Thyroid gland (tissue), 4 donors: ENCODE results near the gene SEMA3D.

Experiments
- POLR2A ChIP-seq, 2 donors: fragments of 450-650 bp; IDR thresholded peaks; one replicate each; pipeline ENCODE4 v1.6.1; 2017; ENCODE audit warnings: antibody characterized with exemption in 2 of 2, mild to moderate bottlenecking in 2 of 2, moderate library complexity in 1 of 2
- TF ChIP-seq, protein P1 (sequence below), 6 experiments: fragments of 200-600 bp in 3 of 6; fragments of 450-650 bp in 3 of 6; sonication (generic) in 3 of 6; IDR thresholded peaks; one replicate each; pipeline ENCODE4 v1.5.1; 2016 to 2019; ENCODE audit warnings: antibody characterized with exemption in 6 of 6, mild to moderate bottlenecking in 2 of 6, inconsistent platforms in 1 of 6, moderate library complexity in 1 of 6

DNA sequence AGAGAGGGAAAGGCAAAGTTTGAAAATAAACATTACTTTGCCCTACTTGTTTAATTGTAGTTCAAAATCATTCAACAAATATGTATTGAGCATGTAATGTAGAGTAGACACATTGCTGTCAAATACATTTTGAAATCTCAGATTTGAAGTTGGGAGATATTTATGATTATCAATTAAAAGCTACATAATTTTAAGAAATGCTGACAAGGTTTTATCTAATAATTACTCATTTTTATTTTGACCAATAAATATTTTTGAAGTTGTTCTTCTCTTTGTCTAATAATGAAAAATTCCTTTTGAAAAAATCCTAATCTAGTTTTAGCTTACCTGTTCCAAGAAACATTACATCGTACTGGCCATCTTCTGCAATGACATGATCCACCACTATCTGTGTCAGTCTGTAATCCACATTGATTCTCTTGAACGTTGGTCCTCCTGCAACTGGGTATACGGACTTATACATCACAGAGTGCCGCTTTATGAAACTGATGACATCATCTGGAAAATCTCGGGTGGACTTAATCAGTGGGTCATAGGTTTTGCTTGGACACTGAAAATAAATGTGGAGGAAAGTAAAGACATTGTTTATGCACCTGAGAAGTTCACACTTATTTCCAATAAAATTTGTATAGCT lies 164.7 kb downstream of the SEMA3D start:
- TF ChIP-seq POLR2A (IDR thresholded peaks at IDR 0.05) = no peak
- TF ChIP-seq, protein P1, sequence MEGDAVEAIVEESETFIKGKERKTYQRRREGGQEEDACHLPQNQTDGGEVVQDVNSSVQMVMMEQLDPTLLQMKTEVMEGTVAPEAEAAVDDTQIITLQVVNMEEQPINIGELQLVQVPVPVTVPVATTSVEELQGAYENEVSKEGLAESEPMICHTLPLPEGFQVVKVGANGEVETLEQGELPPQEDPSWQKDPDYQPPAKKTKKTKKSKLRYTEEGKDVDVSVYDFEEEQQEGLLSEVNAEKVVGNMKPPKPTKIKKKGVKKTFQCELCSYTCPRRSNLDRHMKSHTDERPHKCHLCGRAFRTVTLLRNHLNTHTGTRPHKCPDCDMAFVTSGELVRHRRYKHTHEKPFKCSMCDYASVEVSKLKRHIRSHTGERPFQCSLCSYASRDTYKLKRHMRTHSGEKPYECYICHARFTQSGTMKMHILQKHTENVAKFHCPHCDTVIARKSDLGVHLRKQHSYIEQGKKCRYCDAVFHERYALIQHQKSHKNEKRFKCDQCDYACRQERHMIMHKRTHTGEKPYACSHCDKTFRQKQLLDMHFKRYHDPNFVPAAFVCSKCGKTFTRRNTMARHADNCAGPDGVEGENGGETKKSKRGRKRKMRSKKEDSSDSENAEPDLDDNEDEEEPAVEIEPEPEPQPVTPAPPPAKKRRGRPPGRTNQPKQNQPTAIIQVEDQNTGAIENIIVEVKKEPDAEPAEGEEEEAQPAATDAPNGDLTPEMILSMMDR (IDR thresholded peaks at IDR 0.05) = no peak
